Limb (tissue), 2 donors: ENCODE data around the gene HSFX3.
A peak's percentile ranks its signal among the peaks of the same experiment; 100 is the strongest.
"Not testable (repeated sequence)": the region's sequence is repeated elsewhere in the genome, so short reads cannot be mapped to it uniquely, and the experiment has no call there.

Experiments used
- DNase-seq, 2 donors: peaks; one replicate each; pipeline ENCODE4 v3.0.0-alpha.2; 2016; ENCODE audit errors: extremely low spot score in 2 of 2

HSFX3 gene

DNA sequence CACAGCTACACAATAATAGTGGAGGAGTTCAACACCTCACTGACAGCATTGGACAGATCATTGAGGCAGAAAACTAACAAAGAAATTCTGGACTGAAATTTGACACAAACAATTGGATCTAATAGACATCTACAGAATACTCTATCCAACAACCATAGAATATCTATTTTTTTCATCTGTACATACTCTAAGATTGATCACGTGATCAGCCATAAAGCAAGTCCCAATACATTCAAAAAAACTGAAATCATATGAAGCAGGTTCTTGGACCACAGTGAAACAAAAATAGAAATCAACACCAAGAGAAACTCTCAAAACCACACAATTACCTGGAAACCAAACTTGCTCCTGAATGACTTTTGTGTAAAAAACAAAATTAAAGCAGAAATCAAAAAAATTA is 32.4 kb downstream of the HSFX3 start:
- DNase-seq, result no peak

DNA sequence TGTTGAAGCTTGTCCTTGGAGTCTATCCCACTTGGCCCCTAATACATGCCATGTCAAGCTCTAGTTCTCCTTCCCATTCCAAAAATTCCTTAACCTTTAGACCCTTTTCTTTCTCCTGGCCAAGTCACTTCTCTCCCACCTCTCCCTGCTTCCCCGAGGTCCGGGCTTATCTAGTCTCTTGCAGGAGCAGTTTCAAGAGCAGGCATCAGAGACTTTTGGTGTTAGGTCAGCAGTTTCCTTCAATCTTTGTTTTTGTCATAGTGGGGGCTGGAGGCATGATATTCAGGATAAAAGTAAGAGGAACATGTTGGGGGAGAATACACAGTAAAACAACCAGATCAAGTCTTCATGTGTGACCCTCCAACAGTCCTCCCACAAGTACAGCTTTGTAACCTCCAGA is 33.1 kb downstream of the HSFX3 start:
- no peak for DNase-seq

DNA sequence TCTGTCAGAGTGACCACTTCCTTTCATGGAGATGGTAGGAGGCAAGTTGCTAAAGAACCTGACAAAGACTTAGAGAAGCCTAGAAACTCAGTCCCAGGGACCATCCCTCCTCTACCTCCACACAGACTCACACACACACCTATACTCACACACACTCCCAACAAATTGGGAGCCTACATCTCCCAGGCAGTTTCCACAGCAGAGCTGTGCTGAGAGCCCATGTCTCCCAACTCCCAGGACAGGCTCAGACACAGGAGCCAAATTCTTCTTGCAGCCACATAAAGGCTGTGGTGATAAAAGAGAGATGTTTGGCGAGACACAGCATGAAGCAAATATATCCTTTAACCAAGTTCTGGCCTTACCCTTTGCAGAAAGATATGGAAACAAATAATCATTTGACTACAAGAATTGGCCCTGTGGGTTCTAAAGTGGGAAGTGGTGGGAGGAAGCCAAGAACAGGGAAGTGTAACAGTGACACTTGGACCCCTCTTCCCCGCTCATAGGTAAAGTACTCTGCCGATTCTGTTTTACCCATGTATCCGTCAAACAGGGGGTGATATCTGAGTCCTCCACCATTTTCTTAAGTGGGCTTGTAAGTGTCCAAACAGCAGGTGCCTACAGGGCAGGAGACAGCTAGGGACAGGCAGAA is 33.6 kb downstream of the HSFX3 start:
- DNase-seq, result no peak

DNA sequence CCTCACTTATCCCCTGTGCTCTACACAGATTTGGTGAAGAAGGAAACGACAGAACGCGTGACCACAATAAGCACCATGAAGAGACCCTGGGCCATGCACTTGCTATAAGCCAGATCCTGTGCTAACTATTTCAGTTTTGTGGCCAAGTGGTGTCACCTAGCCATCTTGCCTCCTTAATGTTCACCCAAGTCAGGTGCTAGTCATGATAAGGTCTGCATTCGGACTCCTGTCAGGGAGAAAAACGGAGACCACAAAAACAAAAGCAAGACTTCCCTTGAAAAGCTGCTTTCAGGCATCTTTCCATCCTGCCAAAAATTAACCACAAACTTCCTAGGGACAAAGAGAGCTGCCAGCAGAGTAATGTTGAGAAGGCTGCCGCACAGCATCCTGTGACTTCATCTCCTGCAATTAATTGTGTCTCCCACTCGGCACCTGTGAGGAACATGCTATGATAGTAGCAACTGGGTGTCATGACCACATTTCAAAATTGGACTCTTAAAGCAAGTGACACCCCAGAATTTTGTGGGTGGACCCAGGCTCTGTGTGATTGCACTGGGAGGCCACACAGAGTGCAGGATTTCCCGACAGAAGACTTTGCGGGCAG is 35.8 kb downstream of the HSFX3 start:
- DNase-seq, result no peak

DNA sequence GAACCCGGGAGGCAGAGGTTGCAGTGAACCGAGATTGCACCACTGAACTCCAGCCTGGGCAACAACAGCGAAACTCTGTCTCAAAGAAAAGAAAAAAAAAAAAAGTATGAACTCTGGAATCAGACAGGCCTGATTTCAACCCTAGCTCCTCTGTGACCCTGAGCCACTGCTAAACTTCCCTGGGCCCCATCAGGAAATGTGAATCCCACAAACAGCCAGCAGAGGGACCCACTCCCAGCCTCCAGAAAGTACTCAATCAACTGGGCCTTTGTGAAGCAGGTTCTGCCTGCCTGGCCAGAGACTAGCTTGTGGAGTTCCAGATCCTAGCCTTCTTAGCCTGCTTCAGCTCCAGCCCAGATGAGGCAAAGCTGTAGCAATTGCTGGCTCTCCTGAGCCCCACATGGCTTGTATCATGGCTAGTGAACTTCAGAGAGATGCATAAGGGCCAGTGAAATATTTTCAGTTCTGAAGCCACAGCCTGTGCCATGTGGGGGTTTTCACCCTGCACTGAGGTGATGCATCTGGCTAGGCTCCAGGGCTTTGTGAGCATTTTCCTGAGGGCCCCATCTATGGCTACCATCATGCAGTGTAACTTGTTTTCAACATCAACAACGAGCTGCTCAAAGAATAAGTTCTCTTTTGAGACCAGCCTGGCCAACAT is 37.4 kb downstream of the HSFX3 start:
- no peak for DNase-seq

DNA sequence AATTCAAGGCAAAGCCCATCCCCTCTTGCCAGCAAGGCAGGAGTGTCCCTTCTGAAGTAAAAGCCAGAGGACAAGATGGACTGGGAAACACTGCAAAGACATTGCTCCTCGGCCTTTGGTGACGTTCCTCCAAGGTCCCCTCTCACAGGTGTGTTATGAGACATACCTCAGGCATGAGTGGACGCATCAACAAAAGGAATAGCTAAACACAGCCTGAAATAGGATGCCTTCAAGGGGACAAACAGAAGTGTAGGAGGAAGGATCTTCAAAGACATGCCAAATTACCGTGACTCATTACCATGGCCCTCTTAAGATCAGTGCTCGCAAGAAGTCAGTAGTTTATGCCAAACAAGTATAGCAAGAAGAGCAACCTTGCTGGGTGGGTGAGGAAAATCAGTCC is 38.6 kb downstream of the HSFX3 start:
- no peak for DNase-seq

DNA sequence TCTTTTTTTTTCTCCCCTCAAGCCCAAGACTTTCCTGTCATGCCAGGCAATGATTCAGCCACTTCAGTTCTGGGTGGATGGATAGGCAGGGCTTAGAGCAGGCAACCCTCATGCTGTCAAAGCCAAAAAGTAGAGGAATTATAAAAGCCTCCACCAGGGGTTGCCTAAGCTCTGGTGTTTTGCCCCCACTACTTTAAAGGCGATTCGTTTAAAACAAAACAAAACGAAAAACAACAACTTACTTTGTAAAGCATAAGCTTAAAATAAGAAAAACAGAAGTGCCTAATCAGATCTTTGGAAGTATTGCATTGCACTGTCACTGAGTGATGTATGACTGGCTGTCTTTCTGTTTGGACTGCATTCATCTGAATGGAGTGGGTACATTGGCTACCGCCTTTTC is 39.3 kb downstream of the HSFX3 start:
- no peak for DNase-seq

DNA sequence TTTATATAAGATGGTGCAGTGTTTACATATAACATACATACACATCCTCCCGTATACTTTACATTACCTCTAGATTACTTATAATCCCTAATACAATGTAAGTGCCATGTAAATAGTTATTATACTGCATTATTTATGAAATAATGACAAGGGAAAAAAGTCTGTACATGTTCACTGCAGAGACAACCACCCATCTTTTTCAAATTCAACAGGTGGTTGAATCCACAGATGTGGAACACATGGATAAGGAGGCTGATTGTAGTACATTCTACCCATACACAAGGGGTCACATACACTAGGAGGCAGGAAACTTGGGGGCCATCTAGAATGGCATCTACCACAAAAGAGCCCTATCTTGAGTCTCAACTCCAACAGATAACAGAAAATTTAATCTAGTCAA is 41.3 kb downstream of the HSFX3 start:
- no peak for DNase-seq

DNA sequence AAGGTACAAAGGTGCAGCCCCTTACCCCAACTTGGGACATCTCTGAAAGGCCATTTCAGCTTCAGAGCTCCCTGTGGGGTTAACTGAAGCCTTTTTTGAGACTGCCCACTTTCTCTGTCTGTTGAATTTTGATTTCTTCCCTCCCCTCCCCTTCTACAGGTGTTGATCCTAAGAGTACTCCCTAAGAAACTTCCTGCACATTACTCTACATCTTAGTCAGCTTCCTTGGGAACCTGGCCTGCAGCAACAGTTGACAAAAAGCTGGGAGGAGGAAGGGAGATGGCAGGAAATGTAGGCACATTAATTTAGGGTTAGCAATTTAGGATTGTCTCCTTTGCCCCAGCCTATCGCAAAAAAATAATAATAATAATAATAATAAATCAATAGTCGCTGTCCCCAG is 43.4 kb downstream of the HSFX3 start:
- no peak for DNase-seq

DNA sequence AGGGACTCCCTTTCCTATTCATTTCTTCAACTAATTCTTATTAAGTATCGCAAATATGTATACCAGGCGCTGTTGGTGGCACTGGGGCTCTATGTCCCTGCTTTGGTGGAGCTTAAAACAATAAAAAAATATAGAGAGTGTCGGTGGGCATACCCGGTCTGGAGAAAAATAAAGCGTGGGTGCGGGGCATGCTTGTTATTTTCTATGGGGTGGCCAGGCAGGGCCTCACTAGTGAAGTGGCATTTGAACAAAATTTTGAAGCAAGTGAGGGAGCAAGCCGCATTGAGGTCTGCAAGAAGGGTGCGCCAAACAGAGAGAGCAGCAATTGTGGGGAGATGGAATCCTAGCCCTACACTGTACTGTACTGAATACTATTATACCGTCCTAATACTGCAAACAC is 44.1 kb downstream of the HSFX3 start:
- no peak for DNase-seq

DNA sequence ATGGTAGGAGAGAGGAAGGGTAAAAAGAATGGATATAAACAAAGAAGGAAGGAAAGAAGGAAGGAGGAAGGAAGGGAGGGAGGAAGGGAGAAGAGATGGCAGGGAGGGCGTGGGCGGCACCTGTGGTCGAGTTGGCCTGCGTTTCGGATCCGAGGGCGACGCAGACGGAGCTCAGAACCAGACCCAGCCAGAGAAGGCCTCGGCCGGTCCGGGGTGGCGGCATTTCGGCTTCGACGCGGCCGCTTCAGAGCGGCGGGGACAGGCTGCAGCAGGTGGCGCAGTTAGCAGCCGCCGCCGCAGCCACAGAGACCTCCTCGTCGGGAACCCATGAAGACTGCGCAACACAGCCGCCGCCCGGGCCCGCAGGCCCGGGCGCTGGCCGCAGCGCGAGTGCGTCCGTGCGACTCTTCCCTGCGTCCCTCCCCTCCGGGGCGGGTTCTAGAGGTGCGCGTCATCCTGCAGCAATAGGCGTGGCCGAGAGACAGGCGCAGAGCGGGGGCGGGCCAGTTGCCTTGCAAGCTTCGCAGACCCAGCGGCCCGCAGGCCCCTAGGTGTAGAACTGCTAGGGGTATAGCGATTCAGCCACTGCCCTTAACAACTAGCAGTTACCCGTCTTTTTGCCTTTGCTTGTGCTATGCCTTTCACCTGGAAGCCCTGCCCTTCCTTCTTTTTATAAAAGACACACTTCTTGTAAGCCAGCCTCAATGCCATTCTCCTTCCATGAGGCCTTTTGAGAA is 44.6 kb downstream of the HSFX3 start, which contains the start of gene IDS:
IDS (minus strand) TSS at position 392 of the 737 bp plus-strand sequence; CDS start at position 223, 169 bp downstream.
- DNase-seq, result peak; percentile 80 to 88

DNA sequence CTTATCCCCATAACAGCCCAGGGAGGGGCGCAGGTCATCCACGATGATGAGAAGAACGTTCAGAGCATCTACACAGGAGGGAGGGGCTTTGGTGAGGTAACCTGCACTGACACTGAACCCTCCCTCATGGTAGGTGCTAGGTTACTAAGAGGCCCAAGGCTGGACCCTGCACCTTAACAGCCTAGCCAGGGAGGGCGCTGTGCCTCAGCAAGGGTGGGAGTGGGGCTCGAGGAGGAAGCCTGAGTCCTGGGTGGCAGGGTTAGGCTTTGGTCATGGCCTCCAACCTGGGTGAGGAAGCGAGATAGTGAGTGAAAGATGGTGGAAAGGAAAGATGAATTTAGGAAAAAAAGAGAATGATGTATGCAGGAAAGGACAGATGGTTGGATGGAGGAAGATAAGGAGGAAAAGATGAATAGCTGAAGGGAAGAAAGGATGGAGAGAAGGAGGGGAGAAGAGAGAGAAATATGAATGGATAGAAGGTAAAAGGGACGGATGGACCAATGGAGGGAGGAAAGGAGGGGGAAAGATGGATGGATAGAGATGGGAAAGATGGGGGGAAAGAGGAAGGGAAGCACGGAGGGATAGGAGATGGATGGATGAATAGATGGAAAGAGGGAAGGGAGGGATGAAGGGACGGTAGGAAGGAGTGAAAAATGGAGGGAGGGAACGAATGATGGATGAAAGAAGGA is 45.4 kb downstream of the HSFX3 start:
- no peak for DNase-seq

DNA sequence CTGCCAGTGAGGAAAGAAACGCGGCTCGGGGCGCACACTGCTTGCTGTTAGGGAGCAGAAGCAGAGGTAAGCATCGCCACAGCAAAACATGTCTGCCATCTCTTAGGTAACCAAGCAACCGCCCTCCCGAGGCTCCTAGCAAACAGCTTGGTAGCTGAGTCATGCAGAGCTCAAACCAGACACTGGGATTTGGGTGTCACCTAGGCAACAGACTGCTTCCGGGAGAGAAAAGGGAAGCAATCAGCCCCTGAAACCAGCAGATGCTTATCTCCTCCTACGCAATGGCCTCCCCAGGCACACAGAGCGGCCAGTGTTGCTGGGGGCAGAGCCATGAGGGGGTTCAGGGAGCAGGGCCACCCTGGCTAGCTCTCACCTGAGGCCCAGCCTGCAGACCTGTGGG is 46.3 kb downstream of the HSFX3 start:
- not testable (repeated sequence) for DNase-seq

DNA sequence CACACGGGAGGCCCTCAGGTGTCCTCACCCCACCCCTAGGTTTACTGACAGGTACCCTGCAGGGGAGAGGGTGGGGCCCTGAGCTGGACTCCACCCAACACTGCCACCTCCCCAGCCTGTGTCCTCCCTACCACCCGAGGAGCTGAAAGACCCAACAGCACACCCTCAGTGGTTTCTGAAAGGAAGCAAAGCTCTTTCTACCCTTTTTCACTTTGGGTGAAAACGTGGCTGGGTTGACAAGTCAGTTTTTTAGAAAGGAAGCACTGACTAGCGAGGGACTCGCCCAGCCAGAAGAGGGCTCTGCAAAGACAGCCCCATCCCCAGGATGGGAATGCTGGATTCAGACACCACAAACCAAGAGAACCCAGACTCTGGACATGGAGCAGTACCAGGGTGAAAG is 46.8 kb downstream of the HSFX3 start:
- DNase-seq, result not testable (repeated sequence)

DNA sequence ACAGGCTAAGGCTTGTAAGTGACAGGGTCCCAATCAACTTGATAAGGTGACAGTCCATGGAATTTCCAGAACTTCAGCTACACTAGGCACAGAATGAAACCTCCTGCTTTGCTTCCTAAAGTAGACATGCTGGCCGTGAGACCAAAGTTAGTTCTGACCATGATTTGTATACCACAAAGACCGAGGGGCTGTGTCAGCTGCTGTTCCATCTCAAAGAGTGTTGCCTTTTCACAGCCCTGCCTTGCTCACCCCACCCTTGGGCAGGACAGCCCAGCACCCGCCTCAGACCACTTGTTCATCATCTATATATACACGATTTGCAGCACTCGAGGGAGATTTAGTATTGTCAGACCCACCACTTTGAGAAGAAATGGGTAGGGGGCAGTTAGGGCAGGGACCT is 50.0 kb downstream of the HSFX3 start:
- no peak for DNase-seq

DNA sequence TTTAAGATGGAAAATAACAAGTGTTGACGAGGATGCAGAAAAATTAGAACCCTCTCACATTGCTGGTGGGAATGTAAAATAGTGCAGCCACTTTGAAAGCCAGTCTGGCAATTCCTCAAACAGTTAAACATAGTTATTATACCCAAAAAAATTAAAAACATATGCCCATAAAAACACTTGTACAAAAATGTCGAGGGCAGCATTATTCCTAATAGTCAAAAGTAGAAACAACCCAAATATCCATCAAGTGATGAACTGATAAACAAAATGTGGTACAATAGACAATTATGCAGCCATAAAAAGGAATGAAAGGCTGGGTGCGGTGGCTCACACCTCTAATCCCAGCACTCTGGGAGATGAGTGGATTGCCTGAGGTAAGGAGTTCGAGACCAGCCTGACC is 51.0 kb downstream of the HSFX3 start:
- no peak for DNase-seq
